ENCODE results near the gene IGF2.

GRCh38 chr11:2143477-2143798 is 4.2 kb upstream of the IGF2 start:
- TF ChIP-seq CTCF (IDR thresholded peaks at IDR 0.05) (no peak), POLR2A (IDR thresholded peaks at IDR 0.05) (no peak)

All from Peyer's patch (tissue), 4 donors.